PC-9 (cell line): Measurements from ENCODE around the gene CMKLR1. TPM values are rescaled to one million over a fixed set of nuclear protein-coding genes. Genes with fewer than 3 reads are reported as not detected.

ENCODE experiments used
- BruUV-seq: library from RNA; stranded (reverse); fragments of 400-500 nt; replicated peaks from 2 replicates; lab custom pipeline; 2021; lab: Mats Ljungman, UMichigan
- CTCF ChIA-PET: fragments of 300-600 bp; sonication (Branson Sonifier 250); formaldehyde crosslinking; loops from one replicate; lab custom pipeline; 2022; ENCODE audit warnings: antibody characterized with exemption; lab: Charles Lee
- POLR2A ChIA-PET: fragments of 300-600 bp; sonication (Branson Sonifier 250); formaldehyde crosslinking; loops from one replicate; lab custom pipeline; 2022; ENCODE audit warnings: antibody characterized with exemption; ENCODE audit not compliant: unreplicated experiment; lab: Charles Lee
- DNase-seq, 2 experiments: peaks; one replicate each; pipeline versions ENCODE4 v3.0.0 to v3.0.0-alpha.2; 2015 to 2022; ENCODE audit warnings: mixed read lengths in 1 of 2
- H2AFZ ChIP-seq: fragments of 200-600 bp; sonication (generic); 2 replicates; pipeline ENCODE4 v1.8.1; 2017; ENCODE audit warnings: antibody characterized with exemption
- H3F3A ChIP-seq: fragments of 200-600 bp; sonication (generic); 2 replicates; pipeline ENCODE4 v1.8.1; 2017; ENCODE audit warnings: antibody characterized with exemption, mild to moderate bottlenecking, low read depth; ENCODE audit not compliant: insufficient read depth
- H3K27ac ChIP-seq: fragments of 200-600 bp; sonication (generic); 2 replicates; pipeline ENCODE4 v1.6.1; 2016; ENCODE audit warnings: mixed run types
- H3K27me3 ChIP-seq: fragments of 200-600 bp; sonication (generic); 2 replicates; pipeline ENCODE4 v1.6.1; 2016; ENCODE audit warnings: low read depth, mixed run types; ENCODE audit not compliant: insufficient read depth
- H3K36me3 ChIP-seq: fragments of 200-600 bp; sonication (generic); 2 replicates; pipeline ENCODE4 v1.6.1; 2016; ENCODE audit warnings: low read depth, mixed run types
- H3K4me1 ChIP-seq: fragments of 200-600 bp; sonication (generic); replicated peaks from 2 replicates; pipeline ENCODE4 v1.6.1; 2016; ENCODE audit warnings: mixed run types; ENCODE audit not compliant: insufficient read depth
- H3K4me2 ChIP-seq: fragments of 200-600 bp; sonication (generic); 2 replicates; pipeline ENCODE4 v1.6.1; 2017; ENCODE audit warnings: mixed run types
- H3K4me3 ChIP-seq: fragments of 200-600 bp; sonication (generic); 2 replicates; pipeline ENCODE4 v1.6.1; 2016; ENCODE audit warnings: mixed run types
- H3K79me2 ChIP-seq: fragments of 200-600 bp; sonication (generic); 2 replicates; pipeline ENCODE4 v1.6.1; 2017; ENCODE audit warnings: low read depth, mixed run types
- H3K9me2 ChIP-seq: fragments of 200-600 bp; sonication (generic); 2 replicates; pipeline ENCODE4 v1.8.1; 2017; ENCODE audit warnings: mild to moderate bottlenecking; ENCODE audit not compliant: insufficient read depth
- H3K9me3 ChIP-seq: fragments of 200-600 bp; sonication (generic); 2 replicates; pipeline ENCODE4 v1.8.1; 2016; ENCODE audit warnings: low read depth; ENCODE audit not compliant: insufficient read depth
- H4K20me1 ChIP-seq: fragments of 200-600 bp; sonication (generic); 2 replicates; pipeline ENCODE4 v1.8.1; 2017; ENCODE audit not compliant: insufficient read depth
- CTCF ChIP-seq: fragments of 200-600 bp; sonication (generic); conservative IDR thresholded peaks from 2 replicates; pipeline ENCODE4 v1.6.1; 2017; ENCODE audit warnings: mixed run types, antibody characterized with exemption, mild to moderate bottlenecking, moderate library complexity
- EZH2 ChIP-seq: fragments of 200-600 bp; sonication (generic); IDR thresholded peaks from 2 replicates; pipeline ENCODE4 v1.8.0; 2017; ENCODE audit warnings: antibody characterized with exemption, low read depth
- intact Hi-C: fragments of 100-400 bp; cut with micrococcal nuclease; formaldehyde crosslinking; loops from one replicate; pipeline ENCODE4 v1.10.0; 2022; ENCODE audit not compliant: unreplicated experiment
- total RNA-seq: library from RNA; stranded (reverse); gene quantifications from 2 replicates; pipeline ENCODE4 v1.2.3, GENCODE V29; 2021

Gene CMKLR1
- total RNA-seq, 1 experiment from 2014 or later, result not detected

- Histone ChIP-seq H3K79me2 (no peaks in the 10 kb centered on the region), H3K4me1 (no peaks in the 10 kb centered on the region), H3K4me3 (no peak overlapping the region), H3K27me3 (peaks cover 14% of the 10 kb centered on the region), H4K20me1 (no peaks in the 10 kb centered on the region; the same call in 1 of the 2 replicates), H3F3A (no peaks in the 10 kb centered on the region), H2AFZ (no peak overlapping the region), H3K4me2 (no peak overlapping the region), H3K9me2 (no peaks in the 10 kb centered on the region), H3K9me3 (no peaks in the 10 kb centered on the region), H3K27ac (no peak overlapping the region), H3K36me3 (no peaks in the 10 kb centered on the region)
- ChIA-PET POLR2A (no interaction called here), CTCF (no interaction called here)
- DNase-seq, result no peak
- BruUV-seq, result no TSS peak
- TF ChIP-seq CTCF, result no peak
- no peak for TF ChIP-seq EZH2
- intact Hi-C loops, result no loop called here
Measured at GRCh38 chr12:108238474-108238873, 100.6 kb downstream of the CMKLR1 start.

Other genes with a start within 250 kb of the CMKLR1 start
- gene WSCD2, start 210.0 kb downstream of the CMKLR1 start, total RNA-seq, result not detected in 2 replicates
- 1.9 and 3.2 TPM in 2 replicates for gene FICD, start 176.0 kb upstream of the CMKLR1 start, total RNA-seq
- gene SART3, start 221.9 kb upstream of the CMKLR1 start, total RNA-seq, result 49.3 and 54.3 TPM in 2 replicates
- gene ISCU, start 223.3 kb upstream of the CMKLR1 start, total RNA-seq, result 84.8 and 86.7 TPM in 2 replicates